GM12878 (cell line): Measurements from ENCODE around the gene AGT. TPM values are rescaled to one million over a fixed set of nuclear protein-coding genes. Genes with fewer than 3 reads are reported as not detected.

ENCODE experiments used
- ATAC-seq: fragments of 200-7000 bp; cut with Tn5 transposase; 3 replicates; pipeline ENCODE4 v1.9.1; 2020; ENCODE audit warnings: mild to moderate bottlenecking, moderate library complexity
- BruUV-seq: library from RNA; stranded (reverse); fragments of 400-500 nt; replicated peaks from 2 replicates; lab custom pipeline; 2021; lab: Mats Ljungman, UMichigan
- CTCF ChIA-PET: fragments of 300-600 bp; sonication (Branson Sonifier 250); formaldehyde crosslinking; extraction: SDS; loops from one replicate; lab custom pipeline; 2021; ENCODE audit warnings: inconsistent platforms; lab: Yijun Ruan, JAX
- POLR2A ChIA-PET: fragments of 350-600 bp; formaldehyde crosslinking; extraction: SDS; loops from one replicate; lab custom pipeline; 2021; ENCODE audit warnings: inconsistent platforms; lab: Charles Lee
- RAD21 ChIA-PET: fragments of 300-600 bp; sonication (Branson Sonifier 250); formaldehyde crosslinking; loops from one replicate; lab custom pipeline; 2023; ENCODE audit warnings: antibody characterized with exemption; ENCODE audit not compliant: unreplicated experiment; lab: Charles Lee
- SMC1A ChIA-PET: fragments of 300-600 bp; sonication (Branson Sonifier 250); formaldehyde crosslinking; loops from one replicate; lab custom pipeline; 2023; ENCODE audit not compliant: unreplicated experiment, uncharacterized antibody; lab: Charles Lee
- DNase-seq: peaks from one replicate; pipeline ENCODE4 v3.0.0-alpha.2; 2011; ENCODE audit warnings: low read depth, low spot score
- FAIRE-seq: peaks from 3 replicates; lab custom pipeline; 2011; peaks lifted over from hg19 to GRCh38; lab: Jason Lieb, UNC
- H2AFZ ChIP-seq: 2 replicates; pipeline ENCODE4 v1.6.0; 2011; ENCODE audit warnings: low read depth, low read length, control low read depth; ENCODE audit not compliant: control insufficient read depth
- H3K27ac ChIP-seq: 2 replicates; pipeline ENCODE4 v1.5.1; 2011; ENCODE audit warnings: control low read depth; ENCODE audit not compliant: control insufficient read depth, insufficient read depth
- H3K27me3 ChIP-seq, 2 experiments: replicated peaks in 1 of 2; 2 replicates each; pipeline versions ENCODE4 v1.6.0 to v1.6.1; 2011; ENCODE audit warnings: low read length in 1 of 2; ENCODE audit not compliant: control insufficient read depth in 2 of 2, insufficient read depth in 2 of 2
- H3K36me3 ChIP-seq, 2 experiments: 2 replicates each; pipeline ENCODE4 v1.5.1; 2011; ENCODE audit warnings: low read length in 1 of 2; ENCODE audit not compliant: control insufficient read depth in 2 of 2, insufficient read depth in 2 of 2
- H3K4me1 ChIP-seq: 2 replicates; pipeline ENCODE4 v1.6.1; 2011; ENCODE audit warnings: mild to moderate bottlenecking, low read length, moderate library complexity, mixed read lengths; ENCODE audit not compliant: control insufficient read depth, insufficient read depth
- H3K4me2 ChIP-seq: 2 replicates; pipeline ENCODE4 v1.6.0; 2011; ENCODE audit warnings: control low read depth; ENCODE audit not compliant: control insufficient read depth, insufficient read depth
- H3K4me3 ChIP-seq: fragments of 200-600 bp; sonication (generic); 2 replicates; pipeline ENCODE4 v1.5.1; 2016
- H3K79me2 ChIP-seq: 2 replicates; pipeline ENCODE4 v1.6.0; 2011; ENCODE audit warnings: low read length; ENCODE audit not compliant: control insufficient read depth, insufficient read depth
- H3K9ac ChIP-seq: 2 replicates; pipeline ENCODE4 v1.8.0; 2011; ENCODE audit warnings: low read length, control low read depth, mixed read lengths; ENCODE audit not compliant: control insufficient read depth, insufficient read depth
- H3K9me3 ChIP-seq: replicated peaks from 3 replicates; pipeline ENCODE4 v1.5.1; 2011; ENCODE audit warnings: mild to moderate bottlenecking, low read length; ENCODE audit not compliant: control insufficient read depth, insufficient read depth
- H4K20me1 ChIP-seq: 2 replicates; pipeline ENCODE4 v1.6.0; 2011; ENCODE audit not compliant: control insufficient read depth, insufficient read depth
- BMI1 ChIP-seq: fragments of 450-650 bp; IDR thresholded peaks from 2 replicates; pipeline ENCODE4 v1.6.1; 2016; ENCODE audit warnings: mild to moderate bottlenecking, moderate library complexity, borderline replicate concordance
- EED ChIP-seq: sonication (generic); IDR thresholded peaks from 2 replicates; pipeline ENCODE4 v1.6.1; 2016; ENCODE audit warnings: antibody characterized with exemption, low read depth
- EP300 ChIP-seq, 2 experiments: fragments of 150-350 bp in 1 of 2; IDR thresholded peaks; 2 replicates each; pipeline ENCODE4 v1.6.1; 2011 to 2012; ENCODE audit warnings: low read depth in 2 of 2, low read length in 2 of 2, borderline replicate concordance in 1 of 2, improper control_type of control experiment in 1 of 2, inconsistent platforms in 1 of 2; ENCODE audit not compliant: control insufficient read depth in 1 of 2
- GABPA ChIP-seq: IDR thresholded peaks from 2 replicates; pipeline ENCODE4 v1.6.1; 2014; ENCODE audit warnings: antibody characterized with exemption, low read depth, mild to moderate bottlenecking, inconsistent platforms
- IRF4 ChIP-seq: IDR thresholded peaks from 2 replicates; pipeline ENCODE4 v1.6.1; 2011; ENCODE audit warnings: low read depth, low read length
- MYC ChIP-seq: IDR thresholded peaks from 2 replicates; pipeline ENCODE4 v1.6.1; 2011; ENCODE audit warnings: mild to moderate bottlenecking, low read length, moderate library complexity, inconsistent platforms; ENCODE audit not compliant: insufficient read depth, insufficient replicate concordance, insufficient read length, severe bottlenecking
- NFIC ChIP-seq: IDR thresholded peaks from 2 replicates; pipeline ENCODE4 v1.6.1; 2012; ENCODE audit warnings: low read depth, mild to moderate bottlenecking, inconsistent platforms, low read length, moderate library complexity
- NFXL1 ChIP-seq: fragments of 450-650 bp; IDR thresholded peaks from 2 replicates; pipeline ENCODE4 v1.6.1; 2017; ENCODE audit warnings: antibody characterized with exemption, mild to moderate bottlenecking, borderline replicate concordance
- NRF1 ChIP-seq: conservative IDR thresholded peaks from 2 replicates; pipeline ENCODE4 v1.6.1; 2011; ENCODE audit warnings: mild to moderate bottlenecking, low read depth, low read length, improper control_type of control experiment
- POLR2AphosphoS5 ChIP-seq: IDR thresholded peaks from 2 replicates; pipeline ENCODE4 v1.6.1; 2011; ENCODE audit warnings: mild to moderate bottlenecking, low read length, inconsistent platforms
- SIN3A ChIP-seq: IDR thresholded peaks from 2 replicates; pipeline ENCODE4 v1.6.1; 2012; ENCODE audit warnings: low read depth, low read length, improper control_type of control experiment
- TCF3 ChIP-seq: IDR thresholded peaks from 2 replicates; pipeline ENCODE4 v1.6.1; 2012; ENCODE audit warnings: low read depth, mild to moderate bottlenecking, low read length, borderline replicate concordance; ENCODE audit not compliant: insufficient read depth
- ZSCAN29 ChIP-seq: fragments of 450-650 bp; IDR thresholded peaks from 2 replicates; pipeline ENCODE4 v1.6.1; 2017; ENCODE audit warnings: mild to moderate bottlenecking, moderate library complexity
- WGBS: methylation state at CpG from one replicate; pipeline ENCODE4 v1.1.6; 2016; ENCODE audit warnings: low lambda C conversion rate; ENCODE audit not compliant: insufficient replicate concordance, insufficient coverage; ENCODE audit errors: missing lambda C conversion rate; 5-methylcytosine and 5-hydroxymethylcytosine counted together
- in situ Hi-C: fragments of 300-500 bp; cut with MboI; formaldehyde crosslinking; loops from 9 replicates; pipeline ENCODE4 v1.14.3; 2018; ENCODE audit warnings: mixed read lengths
- intact Hi-C: fragments of 100-400 bp; cut with micrococcal nuclease; formaldehyde crosslinking; loops from one replicate; pipeline ENCODE4 v1.14.2; 2022; ENCODE audit not compliant: unreplicated experiment
- polyA plus RNA-seq, 11 experiments: library from polyadenylated mRNA; depleted of rRNA in 4 of 11; unstranded in 6 of 11; stranded (reverse) in 5 of 11; fragments of >200 nt; fragmentation: Nextera tagmentation in 4 of 11; fragmentation: Illumina TruSeq in 1 of 11; extraction: Ambion mirVana in 4 of 11; extraction: Trizol in 1 of 11; gene quantifications; 1 replicate in 1 of 11; 2 replicates in 10 of 11; pipeline versions ENCODE4 v1.2.1 to v1.2.3, GENCODE V29; 2011 to 2016; ENCODE audit warnings: inconsistent platforms in 2 of 11, missing spikeins in 2 of 11, low read depth in 1 of 11
- total RNA-seq, 4 experiments: library from RNA; depleted of rRNA in 3 of 4; stranded (reverse); fragments of >200 nt in 3 of 4; fragmentation: Illumina TruSeq in 1 of 4; extraction: Trizol in 1 of 4; gene quantifications; 2 replicates each; pipeline versions ENCODE4 v1.2.1 to v1.2.3, GENCODE V29; 2013 to 2021
- TF ChIP-seq, protein P1 (sequence below): fragments of 450-650 bp; IDR thresholded peaks from 2 replicates; pipeline ENCODE4 v1.6.1; 2018; ENCODE audit warnings: borderline replicate concordance, mild to moderate bottlenecking; ENCODE audit not compliant: partially characterized antibody

Gene AGT
- total and polyA plus RNA-seq, 10 of the 15 experiments (the other 5 are each of a cell fraction or from before 2014, with no cell fraction given): 0.69 TPM; not detected in 9

DNA sequence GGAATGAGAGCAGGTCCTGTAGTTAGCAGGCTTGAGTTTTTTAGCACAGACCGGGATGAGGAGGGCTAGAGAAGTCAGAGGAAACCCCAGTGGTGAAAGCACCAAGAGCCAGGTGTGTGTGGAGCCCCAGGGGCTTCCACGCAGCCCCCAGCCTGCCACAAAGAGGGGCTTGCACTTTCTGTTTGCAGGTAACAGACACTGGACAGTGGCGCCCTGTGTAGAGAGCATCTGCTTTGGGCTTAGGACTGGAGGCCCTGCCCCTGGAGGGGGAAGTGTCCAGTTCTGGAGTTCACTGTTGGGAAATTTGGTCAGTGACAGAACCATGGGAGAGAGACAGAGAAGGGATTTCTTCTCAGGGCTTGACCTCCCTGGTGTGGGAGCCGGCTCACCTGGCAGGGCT lies 19.5 kb downstream of the AGT start:
- FAIRE-seq: no peak
- TF ChIP-seq IRF4: no peak
- TF ChIP-seq POLR2AphosphoS5: no peak
- TF ChIP-seq NFXL1: no peak
- TF ChIP-seq NFIC: no peak
- no peak for TF ChIP-seq MYC
- no peak for TF ChIP-seq NRF1
- no peak for TF ChIP-seq SIN3A
- TF ChIP-seq, protein P1, sequence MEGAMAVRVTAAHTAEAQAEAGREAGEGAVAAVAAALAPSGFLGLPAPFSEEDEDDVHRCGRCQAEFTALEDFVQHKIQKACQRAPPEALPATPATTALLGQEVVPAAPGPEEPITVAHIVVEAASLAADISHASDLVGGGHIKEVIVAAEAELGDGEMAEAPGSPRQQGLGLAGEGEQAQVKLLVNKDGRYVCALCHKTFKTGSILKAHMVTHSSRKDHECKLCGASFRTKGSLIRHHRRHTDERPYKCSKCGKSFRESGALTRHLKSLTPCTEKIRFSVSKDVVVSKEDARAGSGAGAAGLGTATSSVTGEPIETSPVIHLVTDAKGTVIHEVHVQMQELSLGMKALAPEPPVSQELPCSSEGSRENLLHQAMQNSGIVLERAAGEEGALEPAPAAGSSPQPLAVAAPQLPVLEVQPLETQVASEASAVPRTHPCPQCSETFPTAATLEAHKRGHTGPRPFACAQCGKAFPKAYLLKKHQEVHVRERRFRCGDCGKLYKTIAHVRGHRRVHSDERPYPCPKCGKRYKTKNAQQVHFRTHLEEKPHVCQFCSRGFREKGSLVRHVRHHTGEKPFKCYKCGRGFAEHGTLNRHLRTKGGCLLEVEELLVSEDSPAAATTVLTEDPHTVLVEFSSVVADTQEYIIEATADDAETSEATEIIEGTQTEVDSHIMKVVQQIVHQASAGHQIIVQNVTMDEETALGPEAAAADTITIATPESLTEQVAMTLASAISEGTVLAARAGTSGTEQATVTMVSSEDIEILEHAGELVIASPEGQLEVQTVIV: no peak
- no peak for TF ChIP-seq EP300 (IDR thresholded peaks at IDR 0.05; ENCODE audit: borderline replicate concordance in 1 of 2, control insufficient read depth in 1 of 2, low read depth in 2 of 2, low read length in 2 of 2)
- TF ChIP-seq BMI1: no peak
- no peak for TF ChIP-seq EED
- TF ChIP-seq TCF3: no peak
- TF ChIP-seq GABPA: no peak
- TF ChIP-seq ZSCAN29: no peak
- TF ChIP-seq, all 136 proteins: peak for 0
- 96% methylated on average over 4 of the region's 4 CpGs for WGBS
- no peak overlapping the region for H3K9ac ChIP-seq
- RAD21 ChIA-PET: no interaction called here
- H3K79me2 ChIP-seq: no peaks in the 10 kb centered on the region
- no peaks in the 10 kb centered on the region for H4K20me1 ChIP-seq
- no TSS peak for BruUV-seq
- H3K27me3 ChIP-seq: no peaks in the 10 kb centered on the region
- H3K4me3 ChIP-seq: no peak overlapping the region
- no peak overlapping the region for H3K4me2 ChIP-seq
- CTCF ChIA-PET: no interaction called here
- POLR2A ChIA-PET: no interaction called here
- H3K4me1 ChIP-seq: no peaks in the 10 kb centered on the region
- in situ Hi-C loops (no loop called here), intact Hi-C loops (no loop called here)
- H3K27ac ChIP-seq: no peak overlapping the region
- ATAC-seq: no peak
- no peak for DNase-seq
- SMC1A ChIA-PET: no interaction called here
- H3K9me3 ChIP-seq: no peaks in the 10 kb centered on the region
- H2AFZ ChIP-seq: no peak overlapping the region
- peaks cover 9 to 14% of the 10 kb centered on the region in 2 experiments for H3K36me3 ChIP-seq
